H1 (cell line): Measurements from ENCODE around the gene NBAS. TPM values are rescaled to one million over a fixed set of nuclear protein-coding genes. Genes with fewer than 3 reads are reported as not detected.
"Not testable (repeated sequence)": the region's sequence is repeated elsewhere in the genome, so short reads cannot be mapped to it uniquely, and the experiment has no call there.

Experiments
- CTCF ChIA-PET: fragments of 300-600 bp; sonication (Branson Sonifier 250); formaldehyde crosslinking; loops from one replicate; lab custom pipeline; 2021; ENCODE audit not compliant: partially characterized antibody; lab: Charles Lee
- POLR2A ChIA-PET: fragments of 300-600 bp; sonication (Branson Sonifier 250); formaldehyde crosslinking; loops from one replicate; lab custom pipeline; 2021; ENCODE audit warnings: inconsistent platforms; ENCODE audit not compliant: partially characterized antibody; lab: Charles Lee
- DNase-seq, 2 experiments: peaks; one replicate each; pipeline versions ENCODE4 v3.0.0 to v3.0.0-alpha.2; 2010 to 2022; ENCODE audit warnings: low spot score in 2 of 2, low read depth in 1 of 2, mixed read lengths in 1 of 2
- FAIRE-seq: peaks from 2 replicates; lab custom pipeline; 2011; peaks lifted over from hg19 to GRCh38; lab: Jason Lieb, UNC
- H2AFZ ChIP-seq: 2 replicates; pipeline ENCODE4 v1.8.1; 2012; ENCODE audit warnings: low read length, inconsistent platforms
- H2AK5ac ChIP-seq: 2 replicates; pipeline ENCODE4 v1.6.1; 2013; ENCODE audit warnings: low read depth, low read length
- H2BK120ac ChIP-seq: replicated peaks from 2 replicates; pipeline ENCODE3; 2013; ENCODE audit warnings: low read depth, low read length, inconsistent platforms
- H2BK12ac ChIP-seq: 2 replicates; pipeline ENCODE4 v1.6.1; 2013; ENCODE audit warnings: low read depth, low read length
- H2BK15ac ChIP-seq: 2 replicates; pipeline ENCODE4 v1.6.1; 2013; ENCODE audit warnings: low read length
- H2BK20ac ChIP-seq: 2 replicates; pipeline ENCODE4 v1.6.1; 2013; ENCODE audit warnings: low read length
- H2BK5ac ChIP-seq: 2 replicates; pipeline ENCODE4 v1.6.1; 2013; ENCODE audit warnings: low read depth, low read length
- H3K14ac ChIP-seq: 2 replicates; pipeline ENCODE4 v1.6.1; 2013; ENCODE audit warnings: inconsistent platforms; ENCODE audit not compliant: insufficient read length
- H3K18ac ChIP-seq: 2 replicates; pipeline ENCODE4 v1.6.1; 2013; ENCODE audit warnings: low read length; ENCODE audit errors: extremely low read depth
- H3K23ac ChIP-seq: 2 replicates; pipeline ENCODE4 v1.6.1; 2013; ENCODE audit warnings: inconsistent platforms; ENCODE audit not compliant: insufficient read length
- H3K23me2 ChIP-seq: 2 replicates; pipeline ENCODE4 v1.6.1; 2013; ENCODE audit warnings: low read depth, low read length
- H3K27ac ChIP-seq: 2 replicates; pipeline ENCODE4 v1.6.1; 2011; ENCODE audit warnings: low read depth, low read length, inconsistent platforms
- H3K27me3 ChIP-seq, 4 experiments: replicated peaks in 1 of 4; 1 replicate in 1 of 4; 2 replicates in 3 of 4; pipeline versions ENCODE4 v1.6.1 to v1.8.1; 2011 to 2013; ENCODE audit warnings: low read length in 3 of 4, mild to moderate bottlenecking in 3 of 4, inconsistent platforms in 2 of 4, mixed read lengths in 2 of 4, moderate library complexity in 1 of 4; ENCODE audit not compliant: control insufficient read depth in 3 of 4, insufficient read depth in 3 of 4; ENCODE audit errors: extremely low read depth in 1 of 4
- H3K36me3 ChIP-seq, 4 experiments: 2 replicates each; pipeline versions ENCODE4 v1.6.1 to v1.8.1; 2011 to 2013; ENCODE audit warnings: mild to moderate bottlenecking in 4 of 4, low read length in 3 of 4, moderate library complexity in 2 of 4, control low read depth in 1 of 4, inconsistent platforms in 1 of 4; ENCODE audit not compliant: insufficient read depth in 4 of 4, control insufficient read depth in 2 of 4
- H3K4ac ChIP-seq: replicated peaks from 2 replicates; pipeline ENCODE3; 2013; ENCODE audit warnings: low read length, low read depth, mixed read lengths, inconsistent platforms; ENCODE audit not compliant: insufficient read length
- H3K4me1 ChIP-seq, 4 experiments: replicated peaks in 1 of 4; 1 replicate in 1 of 4; 2 replicates in 3 of 4; pipeline versions ENCODE4 v1.6.1 to v1.8.1; 2011 to 2013; ENCODE audit warnings: low read length in 3 of 4, inconsistent platforms in 2 of 4, mixed read lengths in 1 of 4; ENCODE audit not compliant: insufficient read depth in 4 of 4, control insufficient read depth in 3 of 4
- H3K4me2 ChIP-seq, 2 experiments: 2 replicates each; pipeline versions ENCODE4 v1.6.1 to v1.8.1; 2011 to 2013; ENCODE audit warnings: low read depth in 2 of 2, low read length in 2 of 2, control low read depth in 1 of 2, inconsistent platforms in 1 of 2, mild to moderate bottlenecking in 1 of 2; ENCODE audit not compliant: insufficient read depth in 1 of 2
- H3K4me3 ChIP-seq, 4 experiments: fragments of 200-600, 300-600 bp in 1 of 4; sonication (generic), shearing (Covaris generic), sonication (Bioruptor Twin) in 1 of 4; 2 replicates each; pipeline versions ENCODE4 v1.5.1 to v1.8.1; 2011 to 2016; ENCODE audit warnings: low read length in 4 of 4, low read depth in 3 of 4, control low read depth in 2 of 4, inconsistent platforms in 2 of 4, mild to moderate bottlenecking in 2 of 4, mixed read lengths in 1 of 4, moderate library complexity in 1 of 4; ENCODE audit not compliant: insufficient read depth in 2 of 4; ENCODE audit errors: extremely low read depth in 1 of 4
- H3K56ac ChIP-seq: replicated peaks from 2 replicates; pipeline ENCODE3; 2013; ENCODE audit warnings: low read depth, mild to moderate bottlenecking, mixed read lengths, low read length, inconsistent platforms; ENCODE audit not compliant: insufficient read length
- H3K79me1 ChIP-seq: 2 replicates; pipeline ENCODE4 v1.6.1; 2013; ENCODE audit warnings: low read depth, low read length, control low read depth
- H3K79me2 ChIP-seq, 2 experiments: 2 replicates each; pipeline versions ENCODE4 v1.6.1 to v1.8.1; 2012 to 2013; ENCODE audit warnings: low read length in 2 of 2, mild to moderate bottlenecking in 2 of 2, inconsistent platforms in 1 of 2; ENCODE audit not compliant: insufficient read depth in 2 of 2, control insufficient read depth in 1 of 2
- H3K9ac ChIP-seq, 4 experiments: replicated peaks in 1 of 4; 1 replicate in 1 of 4; 2 replicates in 3 of 4; pipeline versions ENCODE4 v1.6.1 to v1.8.1; 2011 to 2013; ENCODE audit warnings: low read depth in 3 of 4, low read length in 3 of 4, control low read depth in 2 of 4, mild to moderate bottlenecking in 2 of 4, moderate library complexity in 2 of 4, inconsistent platforms in 1 of 4; ENCODE audit errors: extremely low read depth in 1 of 4
- H3K9me3 ChIP-seq, 2 experiments: 2 replicates each; pipeline versions ENCODE4 v1.6.1 to v1.8.1; 2012 to 2013; ENCODE audit warnings: mild to moderate bottlenecking in 2 of 2, moderate library complexity in 2 of 2, control low read depth in 1 of 2, inconsistent platforms in 1 of 2, low read depth in 1 of 2, low read length in 1 of 2, mixed read lengths in 1 of 2; ENCODE audit not compliant: insufficient read depth in 2 of 2
- H4K20me1 ChIP-seq, 2 experiments: replicated peaks in 1 of 2; 2 replicates each; pipeline versions ENCODE3 to v1.8.1; 2011 to 2013; ENCODE audit warnings: inconsistent platforms in 2 of 2, low read length in 2 of 2, mild to moderate bottlenecking in 1 of 2; ENCODE audit not compliant: insufficient read depth in 2 of 2, control insufficient read depth in 1 of 2
- H4K5ac ChIP-seq: 2 replicates; pipeline ENCODE4 v1.6.1; 2013; ENCODE audit warnings: low read length, low read depth, mixed read lengths, inconsistent platforms; ENCODE audit not compliant: insufficient read length
- H4K8ac ChIP-seq: 2 replicates; pipeline ENCODE4 v1.8.0; 2013; ENCODE audit warnings: mild to moderate bottlenecking, moderate library complexity, low read length, inconsistent platforms; ENCODE audit not compliant: insufficient read depth; ENCODE audit errors: extremely low read depth
- H4K91ac ChIP-seq: replicated peaks from 2 replicates; pipeline ENCODE3; 2013; ENCODE audit warnings: low read length, mixed read lengths, inconsistent platforms; ENCODE audit not compliant: insufficient read length
- WGBS, 2 experiments: shearing (Covaris generic) in 1 of 2; methylation state at CpG; one replicate each; pipeline versions ENCODE4 v1.1.6 to v1.1.7; 2013 to 2015; ENCODE audit warnings: low lambda C conversion rate in 2 of 2, mixed read lengths in 2 of 2, inconsistent platforms in 1 of 2, low coverage in 1 of 2, missing lambda C conversion rate in 1 of 2; ENCODE audit not compliant: insufficient replicate concordance in 2 of 2, insufficient coverage in 1 of 2, insufficient read length in 1 of 2; ENCODE audit errors: extremely low coverage in 1 of 2, missing lambda C conversion rate in 1 of 2; 5-methylcytosine and 5-hydroxymethylcytosine counted together
- polyA plus RNA-seq, 7 experiments: library from polyadenylated mRNA; depleted of rRNA in 3 of 7; stranded (reverse) in 5 of 7; unstranded in 2 of 7; fragments of >200 nt in 5 of 7; fragments of 200-250 nt in 2 of 7; gene quantifications; 1 replicate in 5 of 7; 2 replicates in 1 of 7; 4 replicates in 1 of 7; pipeline versions ENCODE4 v1.2.1 to v1.2.3, GENCODE V29; 2011 to 2013; ENCODE audit warnings: missing spikeins in 2 of 7, mixed read lengths in 2 of 7
- total RNA-seq: library from RNA; stranded (reverse); fragmentation: NEBNext Ultra II Directional; extraction: Animal tissue kit (Norgen Biotek cat#: 25700); gene quantifications from 2 replicates; pipeline ENCODE4 v1.2.1, GENCODE V29; 2021

NBAS gene
- total and polyA plus RNA-seq, 2 of the 8 experiments (the other 6 are each of a cell fraction or from before 2014, with no cell fraction given), result 19.6 to 34.8 TPM

DNA sequence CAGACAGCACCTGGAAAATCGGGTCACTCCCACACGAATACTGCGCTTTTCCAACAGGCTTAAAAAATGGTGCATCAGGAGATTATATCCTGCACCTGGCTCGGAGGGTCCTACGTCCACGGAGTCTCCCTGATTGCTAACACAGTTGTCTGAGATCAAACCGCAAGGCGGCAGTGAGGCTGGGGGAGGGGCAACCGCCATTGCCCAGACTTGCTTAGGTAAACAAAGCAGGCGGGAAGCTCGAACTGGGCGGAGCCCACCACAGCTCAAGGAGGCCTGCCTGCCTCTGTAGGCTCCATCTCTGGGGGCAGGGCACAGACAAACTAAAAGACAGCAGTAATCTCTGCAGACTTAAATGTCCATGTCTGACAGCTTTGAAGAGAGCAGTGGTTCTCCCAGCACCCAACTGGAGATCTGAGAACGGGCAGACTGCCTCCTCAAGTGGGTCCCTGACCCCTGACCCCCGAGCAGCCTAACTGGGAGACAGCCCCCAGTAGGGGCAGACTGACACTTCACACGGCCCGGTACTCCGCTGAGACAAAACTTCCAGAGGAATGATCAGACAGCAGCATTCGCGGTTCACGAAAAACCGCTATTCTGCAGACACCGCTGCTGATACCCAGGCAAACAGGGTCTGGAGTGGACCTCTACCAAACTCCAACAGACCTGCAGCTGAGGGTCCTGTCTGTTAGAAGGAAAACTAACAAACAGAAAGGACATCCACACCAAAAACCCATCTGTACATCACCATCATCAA is 121.2 kb downstream of the NBAS start:
- H3K36me3 ChIP-seq, H3K9me3 ChIP-seq, H3K27ac ChIP-seq, H2BK120ac ChIP-seq, H3K4ac ChIP-seq, FAIRE-seq, H3K79me1 ChIP-seq, DNase-seq, H3K27me3 ChIP-seq, H2BK20ac ChIP-seq, H2BK15ac ChIP-seq, H4K20me1 ChIP-seq, H3K56ac ChIP-seq, H2BK5ac ChIP-seq, H3K23me2 ChIP-seq, H3K9ac ChIP-seq, H3K4me2 ChIP-seq, H3K23ac ChIP-seq, H3K4me1 ChIP-seq, POLR2A ChIA-PET, H2AFZ ChIP-seq, H2AK5ac ChIP-seq, H3K18ac ChIP-seq, H3K14ac ChIP-seq, H4K5ac ChIP-seq, H3K79me2 ChIP-seq, H3K4me3 ChIP-seq, H4K91ac ChIP-seq, H4K8ac ChIP-seq, H2BK12ac ChIP-seq: not testable (repeated sequence)
- 93% methylated on average over 22 of the region's 22 CpGs; no CpG with 5 or more reads in 1 of the 2 experiments for WGBS, 2 experiments
- CTCF ChIA-PET, result interaction anchor here (1.6 kb wide), 1 partner anchor 26 kb away, joined by 7 read pairs; no protein-coding TSS in a partner anchor

DNA sequence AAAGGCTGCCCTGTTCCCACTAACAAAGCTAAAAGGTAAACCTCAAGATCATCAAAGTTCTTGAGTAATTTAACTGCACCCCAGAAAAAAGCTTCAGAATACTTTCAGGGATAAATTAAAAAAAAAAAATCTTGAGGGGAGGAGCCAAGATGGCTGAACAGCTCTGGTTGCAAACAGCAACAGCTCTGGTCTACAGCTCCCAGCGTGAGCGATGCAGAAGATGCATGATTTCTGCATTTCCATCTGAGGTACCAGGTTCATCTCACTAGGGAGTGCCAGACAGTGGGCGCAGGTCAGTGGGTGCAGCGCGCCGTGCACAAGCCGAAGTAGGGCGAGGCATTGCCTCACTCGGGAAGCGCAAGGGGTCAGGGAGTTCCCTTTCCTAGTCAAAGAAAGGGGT is 121.8 kb downstream of the NBAS start:
- H3K79me2 ChIP-seq, H3K27ac ChIP-seq, DNase-seq, H3K14ac ChIP-seq, H4K91ac ChIP-seq, H2AK5ac ChIP-seq, H2AFZ ChIP-seq, H3K4ac ChIP-seq, H4K20me1 ChIP-seq, H4K5ac ChIP-seq, H3K56ac ChIP-seq, H3K23ac ChIP-seq, H3K9me3 ChIP-seq, H2BK5ac ChIP-seq, H3K9ac ChIP-seq, H4K8ac ChIP-seq, H2BK15ac ChIP-seq, H3K36me3 ChIP-seq, FAIRE-seq, H3K27me3 ChIP-seq, H3K4me3 ChIP-seq, H2BK120ac ChIP-seq, H3K23me2 ChIP-seq, H3K4me1 ChIP-seq, H2BK12ac ChIP-seq, H3K79me1 ChIP-seq, POLR2A ChIA-PET, H3K18ac ChIP-seq, H3K4me2 ChIP-seq, H2BK20ac ChIP-seq: not testable (repeated sequence)
- 96% methylated on average over 5 of the region's 10 CpGs; no CpG with 5 or more reads in 1 of the 2 experiments for WGBS, 2 experiments
- CTCF ChIA-PET, result interaction anchor here (1.6 kb wide), 1 partner anchor 26 kb away, joined by 7 read pairs; no protein-coding TSS in a partner anchor
